ENCODE data around the gene SPECC1. TPM values are rescaled to one million over a fixed set of nuclear protein-coding genes. Genes with fewer than 3 reads are reported as not detected.
"Not testable (repeated sequence)": the region's sequence is repeated elsewhere in the genome, so short reads cannot be mapped to it uniquely, and the experiment has no call there.

Gene SPECC1
- total RNA-seq, 1 donor from 2014 or later, result 83.8 TPM

- no peak for DNase-seq (ENCODE audit: low spot score)
Observed at GRCh38 chr17:20092973-20093626, 83.9 kb downstream of the SPECC1 start.

- DNase-seq (ENCODE audit: low spot score), result no peak
Observed at GRCh38 chr17:20094777-20095176, 85.6 kb downstream of the SPECC1 start.

GRCh38 chr17:20095336-20096080, 86.3 kb downstream of the SPECC1 start:
- peak; percentile 63 for DNase-seq (ENCODE audit: low spot score)

- no peak for DNase-seq (ENCODE audit: low spot score)
Observed at GRCh38 chr17:20096430-20096829, 87.3 kb downstream of the SPECC1 start.

GRCh38 chr17:20097330-20097729, 88.2 kb downstream of the SPECC1 start:
- no peak for DNase-seq (ENCODE audit: low spot score)

- no peak for DNase-seq (ENCODE audit: low spot score)
Observed at GRCh38 chr17:20098314-20098713, 89.2 kb downstream of the SPECC1 start.

GRCh38 chr17:20100806-20101205, 91.6 kb downstream of the SPECC1 start:
- DNase-seq (ENCODE audit: low spot score), result not testable (repeated sequence)

- DNase-seq (ENCODE audit: low spot score), result no peak
Observed at GRCh38 chr17:20103454-20104446, 94.6 kb downstream of the SPECC1 start.

- DNase-seq (ENCODE audit: low spot score), result no peak
Observed at GRCh38 chr17:20105539-20106280, 96.6 kb downstream of the SPECC1 start.

- not testable (repeated sequence) for DNase-seq (ENCODE audit: low spot score)
Observed at GRCh38 chr17:20106446-20106845, 97.3 kb downstream of the SPECC1 start.

- no peak for DNase-seq (ENCODE audit: low spot score)
Observed at GRCh38 chr17:20109076-20109475, 99.9 kb downstream of the SPECC1 start.

- DNase-seq (ENCODE audit: low spot score), result no peak
Observed at GRCh38 chr17:20111538-20111937, 102.4 kb downstream of the SPECC1 start.

- no peak for DNase-seq (ENCODE audit: low spot score)
Observed at GRCh38 chr17:20114466-20114865, 105.3 kb downstream of the SPECC1 start.

GRCh38 chr17:20116683-20117309, 107.6 kb downstream of the SPECC1 start:
- peak; percentile 56 for DNase-seq (ENCODE audit: low spot score)

GRCh38 chr17:20118280-20118679, 109.1 kb downstream of the SPECC1 start:
- no peak for DNase-seq (ENCODE audit: low spot score)

GRCh38 chr17:20120836-20121235, 111.7 kb downstream of the SPECC1 start:
- no peak for DNase-seq (ENCODE audit: low spot score)

- peak; percentile 55 for DNase-seq (ENCODE audit: low spot score)
Observed at GRCh38 chr17:20121359-20122253, 112.4 kb downstream of the SPECC1 start.

- DNase-seq (ENCODE audit: low spot score), result no peak
Observed at GRCh38 chr17:20122254-20122879, 113.2 kb downstream of the SPECC1 start.

- DNase-seq (ENCODE audit: low spot score), result no peak
Observed at GRCh38 chr17:20123209-20123608, 114.0 kb downstream of the SPECC1 start.

Data from mucosa of gallbladder (tissue), 1 donor.